Measurements from ENCODE around the gene PPP1R15B.

The PPP1R15B gene

GRCh38 chr1:204376465-204376864 is 35.2 kb downstream of the PPP1R15B start:
- H3K4me3 ChIP-seq (ENCODE audit: low read depth, low read length) = no peak overlapping the region
- TF ChIP-seq, protein P1, sequence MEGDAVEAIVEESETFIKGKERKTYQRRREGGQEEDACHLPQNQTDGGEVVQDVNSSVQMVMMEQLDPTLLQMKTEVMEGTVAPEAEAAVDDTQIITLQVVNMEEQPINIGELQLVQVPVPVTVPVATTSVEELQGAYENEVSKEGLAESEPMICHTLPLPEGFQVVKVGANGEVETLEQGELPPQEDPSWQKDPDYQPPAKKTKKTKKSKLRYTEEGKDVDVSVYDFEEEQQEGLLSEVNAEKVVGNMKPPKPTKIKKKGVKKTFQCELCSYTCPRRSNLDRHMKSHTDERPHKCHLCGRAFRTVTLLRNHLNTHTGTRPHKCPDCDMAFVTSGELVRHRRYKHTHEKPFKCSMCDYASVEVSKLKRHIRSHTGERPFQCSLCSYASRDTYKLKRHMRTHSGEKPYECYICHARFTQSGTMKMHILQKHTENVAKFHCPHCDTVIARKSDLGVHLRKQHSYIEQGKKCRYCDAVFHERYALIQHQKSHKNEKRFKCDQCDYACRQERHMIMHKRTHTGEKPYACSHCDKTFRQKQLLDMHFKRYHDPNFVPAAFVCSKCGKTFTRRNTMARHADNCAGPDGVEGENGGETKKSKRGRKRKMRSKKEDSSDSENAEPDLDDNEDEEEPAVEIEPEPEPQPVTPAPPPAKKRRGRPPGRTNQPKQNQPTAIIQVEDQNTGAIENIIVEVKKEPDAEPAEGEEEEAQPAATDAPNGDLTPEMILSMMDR (IDR thresholded peaks at IDR 0.05; ENCODE audit: borderline replicate concordance, insufficient read depth, low read depth, low read length) = no peak

DNA sequence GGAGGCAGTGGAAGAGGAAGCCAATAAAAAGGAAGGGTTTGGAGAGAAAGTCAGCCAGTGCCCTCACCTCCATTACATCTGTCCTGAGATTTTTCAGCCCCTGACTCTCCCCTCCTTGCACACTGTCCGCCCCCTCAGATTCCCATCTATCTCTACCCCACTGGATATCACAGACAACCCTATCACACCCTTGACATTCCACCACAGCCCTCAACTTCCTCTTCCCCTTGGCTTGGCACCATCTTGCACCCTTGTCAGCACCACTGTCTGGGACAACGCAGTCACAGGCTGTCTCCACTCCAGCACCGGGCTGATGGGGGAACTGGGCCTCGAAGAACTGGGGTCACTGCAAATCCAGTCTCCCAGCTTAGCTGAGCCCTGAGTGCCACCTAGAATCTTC is 37.7 kb downstream of the PPP1R15B start:
- TF ChIP-seq, protein P1 (IDR thresholded peaks at IDR 0.05; ENCODE audit: borderline replicate concordance, insufficient read depth, low read depth, low read length) = no peak

DNA sequence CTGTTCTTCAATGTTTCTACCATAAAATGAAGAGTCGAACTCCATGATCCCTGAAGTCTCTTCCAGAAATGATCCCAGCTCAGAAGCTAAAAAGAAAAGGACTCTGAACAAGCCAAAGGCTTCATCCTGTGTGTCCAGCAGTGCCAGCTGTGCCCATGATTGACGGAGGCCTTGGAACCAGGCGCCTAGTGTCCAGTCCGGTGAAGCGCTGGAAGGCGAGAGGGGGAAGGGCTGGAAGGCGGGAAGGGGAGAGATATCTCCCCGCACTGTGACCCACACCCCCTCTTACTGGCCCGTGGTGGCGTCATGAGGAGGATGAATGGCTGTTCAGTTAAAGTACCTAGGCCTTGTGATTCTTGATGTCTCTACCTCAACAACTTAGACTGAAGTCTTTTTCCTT is 41.4 kb downstream of the PPP1R15B start:
- TF ChIP-seq, protein P1 (IDR thresholded peaks at IDR 0.05; ENCODE audit: borderline replicate concordance, insufficient read depth, low read depth, low read length) = no peak
- H3K4me3 ChIP-seq (ENCODE audit: low read depth, low read length) = no peak overlapping the region

More for the DNA sequence above, 37.7 kb downstream of the PPP1R15B start:
- H3K4me3 ChIP-seq (ENCODE audit: low read depth, low read length) = no peak overlapping the region

- H3K4me3 ChIP-seq (ENCODE audit: low read depth, low read length) = no peak overlapping the region
- TF ChIP-seq, protein P1 (IDR thresholded peaks at IDR 0.05; ENCODE audit: borderline replicate concordance, insufficient read depth, low read depth, low read length) = no peak
Observed at GRCh38 chr1:204368996-204369726, 42.5 kb downstream of the PPP1R15B start.

DNA sequence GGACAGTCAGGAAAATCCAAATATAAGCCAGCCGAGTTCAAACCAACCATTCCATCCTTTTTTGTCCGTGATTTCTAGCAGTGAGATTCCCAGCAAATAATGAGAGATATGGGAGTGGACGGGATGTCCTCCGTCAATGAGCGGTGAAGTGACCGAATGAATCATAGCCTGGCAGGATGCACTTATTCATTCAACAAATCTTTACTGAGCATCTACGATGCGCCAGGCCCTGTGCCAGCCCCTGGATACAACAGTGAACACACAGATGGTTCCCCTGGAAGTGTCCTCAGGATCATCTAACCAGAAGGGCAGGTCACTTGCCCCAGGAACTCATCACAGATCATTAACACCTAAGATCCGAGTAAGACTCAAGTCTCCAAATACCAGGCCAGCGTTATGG is 43.7 kb downstream of the PPP1R15B start:
- no peak overlapping the region for H3K4me3 ChIP-seq (ENCODE audit: low read depth, low read length)
- TF ChIP-seq, protein P1 (IDR thresholded peaks at IDR 0.05; ENCODE audit: borderline replicate concordance, insufficient read depth, low read depth, low read length) = no peak

DNA sequence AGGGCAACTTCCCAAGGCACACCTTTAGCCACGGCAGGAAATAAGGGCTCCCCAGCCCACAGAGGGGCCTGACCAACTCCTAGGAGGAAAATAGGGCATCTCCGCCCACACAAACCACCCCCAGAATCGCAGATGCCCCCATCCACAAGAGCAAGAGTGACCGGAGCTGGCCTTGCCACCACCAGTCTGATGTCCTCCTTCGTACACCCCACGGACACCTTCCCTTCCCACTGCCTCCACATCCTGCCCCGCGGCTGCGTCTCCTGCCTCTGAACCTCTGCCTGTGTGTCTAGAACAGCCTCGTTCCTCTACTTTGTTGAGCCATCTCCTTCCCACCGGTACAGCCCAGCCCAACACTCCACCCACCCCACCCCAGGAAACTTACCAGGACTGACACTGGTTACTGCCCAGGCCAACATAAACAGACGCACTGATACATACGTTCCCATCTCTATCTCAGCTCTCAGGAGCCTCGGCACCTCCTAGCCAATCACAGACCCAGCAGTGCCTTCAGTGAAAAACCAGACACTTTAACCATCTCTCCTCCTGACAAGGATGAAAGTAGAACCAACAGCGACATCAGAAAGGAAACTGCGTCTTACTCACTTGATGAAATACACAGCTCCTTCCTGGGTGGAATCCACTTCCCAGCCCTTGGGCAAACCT is 44.3 kb downstream of the PPP1R15B start:
- TF ChIP-seq, protein P1 (IDR thresholded peaks at IDR 0.05; ENCODE audit: borderline replicate concordance, insufficient read depth, low read depth, low read length) = no peak
- H3K4me3 ChIP-seq (ENCODE audit: low read depth, low read length) = no peak overlapping the region

GRCh38 chr1:204366759-204367158 is 44.9 kb downstream of the PPP1R15B start:
- TF ChIP-seq, protein P1 (IDR thresholded peaks at IDR 0.05; ENCODE audit: borderline replicate concordance, insufficient read depth, low read depth, low read length) = peak; percentile 47; the same call in 1 of the 2 replicates
- no peak overlapping the region for H3K4me3 ChIP-seq (ENCODE audit: low read depth, low read length)

All from GM12875 (cell line).